ENCODE data around the gene HCAR2.
"Not testable (repeated sequence)": the region's sequence is repeated elsewhere in the genome, so short reads cannot be mapped to it uniquely, and the experiment has no call there.

DNA sequence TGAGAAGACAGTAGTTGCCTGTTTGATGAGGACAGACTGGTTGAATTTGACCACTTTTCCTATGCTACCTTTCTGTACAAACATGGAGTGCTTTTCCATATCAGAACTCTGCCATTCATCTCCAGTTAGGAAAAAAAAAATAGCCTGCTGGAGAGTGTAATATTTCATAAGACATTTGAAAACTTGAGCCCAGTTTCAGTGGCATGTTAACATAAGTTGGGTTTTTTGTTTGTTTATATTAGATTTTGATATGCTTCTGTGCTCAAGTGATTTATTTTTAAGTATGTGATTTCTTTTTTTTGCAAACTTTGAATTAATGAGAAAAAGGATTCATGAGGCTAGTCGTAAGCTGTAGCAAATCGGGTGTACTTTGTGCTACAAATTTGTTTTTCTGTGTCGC lies 684 bp upstream of the HCAR2 start:
- TF ChIP-seq, protein P1, sequence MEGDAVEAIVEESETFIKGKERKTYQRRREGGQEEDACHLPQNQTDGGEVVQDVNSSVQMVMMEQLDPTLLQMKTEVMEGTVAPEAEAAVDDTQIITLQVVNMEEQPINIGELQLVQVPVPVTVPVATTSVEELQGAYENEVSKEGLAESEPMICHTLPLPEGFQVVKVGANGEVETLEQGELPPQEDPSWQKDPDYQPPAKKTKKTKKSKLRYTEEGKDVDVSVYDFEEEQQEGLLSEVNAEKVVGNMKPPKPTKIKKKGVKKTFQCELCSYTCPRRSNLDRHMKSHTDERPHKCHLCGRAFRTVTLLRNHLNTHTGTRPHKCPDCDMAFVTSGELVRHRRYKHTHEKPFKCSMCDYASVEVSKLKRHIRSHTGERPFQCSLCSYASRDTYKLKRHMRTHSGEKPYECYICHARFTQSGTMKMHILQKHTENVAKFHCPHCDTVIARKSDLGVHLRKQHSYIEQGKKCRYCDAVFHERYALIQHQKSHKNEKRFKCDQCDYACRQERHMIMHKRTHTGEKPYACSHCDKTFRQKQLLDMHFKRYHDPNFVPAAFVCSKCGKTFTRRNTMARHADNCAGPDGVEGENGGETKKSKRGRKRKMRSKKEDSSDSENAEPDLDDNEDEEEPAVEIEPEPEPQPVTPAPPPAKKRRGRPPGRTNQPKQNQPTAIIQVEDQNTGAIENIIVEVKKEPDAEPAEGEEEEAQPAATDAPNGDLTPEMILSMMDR (IDR thresholded peaks at IDR 0.05; ENCODE audit: poor library complexity) = not testable (repeated sequence)
- TF ChIP-seq EZH2 (IDR thresholded peaks at IDR 0.05; ENCODE audit: borderline replicate concordance) = not testable (repeated sequence)
